GM18909 (cell line): ENCODE measurements around the gene SLC6A18.

ENCODE experiments used
- ATAC-seq: cut with Tn5 transposase; IDR thresholded peaks from one replicate; pipeline ENCODE4 v1.9.1; 2021; ENCODE audit warnings: mild to moderate bottlenecking; ENCODE audit not compliant: unreplicated experiment, poor library complexity

The SLC6A18 gene

DNA sequence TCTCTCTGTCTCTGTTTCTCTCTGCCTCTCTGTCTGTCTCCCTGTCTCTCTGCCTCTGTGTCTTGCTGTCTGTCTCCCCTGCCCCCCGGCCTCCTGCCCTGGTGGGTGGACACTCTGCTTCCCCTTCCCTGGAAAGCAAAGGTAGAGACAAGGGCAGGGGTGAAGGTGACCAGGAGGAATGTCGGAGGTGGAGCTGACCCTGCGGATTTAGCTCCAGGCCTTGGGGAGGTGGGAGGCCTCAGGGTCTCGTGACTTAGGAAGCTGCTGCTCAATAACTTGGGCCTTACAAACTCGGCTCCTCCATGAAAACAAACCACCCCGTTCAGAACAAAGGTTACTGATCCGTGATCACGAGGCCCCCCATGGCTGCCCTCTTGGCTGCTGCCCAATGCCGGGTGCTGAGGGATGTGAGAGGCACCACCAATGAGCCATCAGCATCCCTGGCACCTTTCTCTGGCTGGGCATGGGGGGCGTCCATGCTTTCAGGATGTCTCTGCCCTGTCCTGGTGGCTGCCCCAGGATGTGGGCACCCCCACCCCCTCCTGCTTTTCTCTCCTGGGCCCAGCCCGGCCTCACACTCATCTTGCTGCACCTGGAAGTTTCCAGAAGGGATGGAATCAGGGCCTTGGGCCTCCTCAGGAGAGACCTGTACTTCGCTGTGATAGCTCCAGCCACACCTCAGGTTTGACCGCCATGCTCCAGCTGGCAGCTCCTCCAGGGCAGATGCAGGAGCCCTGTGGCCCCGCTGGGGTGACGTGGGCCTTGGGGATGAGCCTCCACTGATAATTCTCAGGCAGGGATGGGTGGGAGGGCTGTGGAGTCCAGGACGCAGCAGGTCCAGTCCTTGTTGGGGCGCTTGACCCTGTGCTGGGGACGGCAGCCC, 38.6 kb upstream of the SLC6A18 start:
- no peak for ATAC-seq

DNA sequence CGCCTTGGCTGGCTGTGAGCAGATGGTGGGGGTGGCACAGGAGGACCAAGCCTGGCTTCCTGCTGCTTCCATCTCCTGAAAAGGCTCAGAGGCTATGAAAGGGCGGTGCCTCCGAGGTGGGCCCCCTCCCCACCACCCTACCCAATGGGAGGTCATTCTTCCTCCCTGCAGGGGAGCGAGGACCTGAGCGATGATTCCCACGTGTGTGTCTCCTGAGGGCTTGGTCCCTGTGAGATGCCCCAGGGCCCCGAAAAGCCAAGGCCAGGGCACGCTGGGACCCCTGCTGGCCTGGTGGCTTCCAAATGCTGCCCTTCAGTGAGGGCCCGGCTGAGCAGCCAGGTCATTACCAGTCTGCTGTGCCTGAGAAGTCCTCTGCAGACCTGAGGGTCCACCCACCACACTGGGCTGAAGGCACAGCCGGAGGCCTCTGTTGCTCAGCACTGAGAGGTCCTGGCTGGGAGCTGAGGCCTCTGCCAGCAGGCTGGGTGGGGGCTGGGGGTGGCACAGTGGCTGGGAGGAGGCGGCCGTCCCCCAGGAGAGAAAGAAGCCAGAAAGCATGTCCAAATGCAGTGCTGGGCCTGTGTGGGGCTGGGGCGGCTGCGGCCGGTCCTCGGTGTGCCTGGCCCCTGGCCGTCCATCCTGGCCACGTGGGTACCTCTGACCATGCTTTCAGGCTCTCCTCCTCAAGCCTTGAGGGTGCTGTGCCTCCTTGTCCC, 37.8 kb upstream of the SLC6A18 start:
- ATAC-seq: no peak

DNA sequence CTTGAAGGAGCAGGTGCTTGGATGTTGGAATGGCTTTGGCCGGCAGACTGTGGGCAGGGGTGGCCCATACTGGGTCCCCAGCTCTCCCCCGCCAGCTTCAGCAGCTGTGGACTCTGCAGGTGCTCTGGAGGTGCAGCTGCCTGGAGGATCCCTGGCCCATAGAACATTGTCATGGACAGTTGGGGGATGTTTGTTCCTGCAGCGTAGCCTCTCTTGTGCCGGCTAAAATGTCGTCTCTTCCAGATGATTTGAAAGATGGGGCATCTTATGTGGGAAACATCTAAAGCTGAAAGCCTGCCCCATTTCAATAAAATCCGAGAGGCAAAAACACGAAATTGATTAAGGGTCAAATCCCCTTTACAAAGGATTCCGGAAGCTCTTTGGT, 37.2 kb upstream of the SLC6A18 start:
- no peak for ATAC-seq

DNA sequence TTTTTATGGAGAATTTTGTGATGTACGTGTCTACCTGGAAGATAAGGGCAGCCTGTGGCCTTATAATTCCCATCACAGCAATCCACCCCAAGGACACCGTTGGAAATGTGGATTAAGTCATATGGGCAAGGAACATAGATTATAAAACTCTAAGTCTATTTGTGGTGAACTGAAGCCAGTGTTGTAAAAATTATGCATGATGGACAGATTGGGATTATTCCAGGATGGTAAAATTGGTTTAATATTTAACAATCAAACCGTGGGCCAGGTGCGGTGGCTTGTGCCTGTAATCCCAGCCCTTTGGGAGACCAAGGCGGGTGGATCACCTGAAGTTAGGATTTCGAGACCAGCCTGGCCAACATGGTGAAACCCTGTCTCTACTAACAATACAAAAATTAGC, 36.7 kb upstream of the SLC6A18 start:
- ATAC-seq: no peak

DNA sequence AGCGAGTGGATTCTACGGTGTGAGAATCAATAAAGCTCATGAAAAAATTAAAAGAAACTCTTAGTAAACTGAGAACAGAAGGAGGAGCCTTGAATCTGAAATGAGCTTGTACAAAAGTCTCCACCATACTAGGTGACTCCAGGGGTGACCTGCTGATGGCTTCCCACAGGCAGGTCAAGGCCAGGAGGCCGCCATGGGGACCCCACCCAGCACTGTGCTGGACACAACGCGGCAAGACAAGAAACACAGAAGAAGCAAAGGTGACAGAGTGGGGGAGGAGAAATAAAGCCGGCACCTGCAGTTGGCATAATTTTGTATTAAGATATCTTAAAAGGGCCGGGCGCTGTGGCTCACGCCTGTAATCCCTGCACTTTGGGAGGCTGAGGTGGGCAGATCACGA, 35.9 kb upstream of the SLC6A18 start:
- no peak for ATAC-seq

DNA sequence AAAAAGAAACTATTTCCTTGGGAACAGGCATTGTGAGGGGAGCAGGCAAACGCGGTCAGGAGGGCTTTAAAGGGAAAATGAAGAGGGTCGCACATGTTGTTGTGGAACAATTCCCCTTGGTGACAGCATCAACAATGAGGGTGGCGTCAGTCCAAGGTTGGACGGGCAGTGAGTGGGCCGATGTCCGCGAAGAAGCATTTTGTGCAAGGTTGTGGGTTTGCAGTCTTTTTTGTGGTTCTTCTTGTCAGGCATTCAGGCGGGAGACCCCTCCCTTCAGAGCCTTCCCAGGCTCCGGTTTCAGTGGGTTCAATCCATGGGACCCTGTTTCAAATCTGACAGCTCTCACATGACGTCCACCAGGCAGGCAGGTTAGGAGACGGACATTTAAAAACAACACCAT, 34.9 kb upstream of the SLC6A18 start:
- ATAC-seq: no peak

DNA sequence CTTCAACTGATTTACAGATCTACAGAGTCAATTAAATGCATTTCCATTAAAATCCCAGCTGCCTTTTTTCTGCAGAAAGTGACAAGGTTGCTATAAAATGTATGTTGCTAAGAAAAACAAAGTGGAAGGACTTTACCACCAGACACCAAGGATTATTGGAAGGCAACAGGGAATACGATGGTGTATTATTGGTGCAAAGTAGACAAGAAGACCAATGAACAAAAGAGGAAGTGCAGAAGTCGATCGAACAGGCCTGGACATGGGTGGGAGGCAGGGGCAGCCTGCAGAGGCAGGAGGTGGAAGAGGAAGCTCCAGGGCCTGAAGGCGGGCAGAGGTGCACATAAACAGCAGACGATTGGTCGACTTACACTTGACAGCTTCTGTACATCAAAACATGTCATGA, 34.3 kb upstream of the SLC6A18 start:
- no peak for ATAC-seq

DNA sequence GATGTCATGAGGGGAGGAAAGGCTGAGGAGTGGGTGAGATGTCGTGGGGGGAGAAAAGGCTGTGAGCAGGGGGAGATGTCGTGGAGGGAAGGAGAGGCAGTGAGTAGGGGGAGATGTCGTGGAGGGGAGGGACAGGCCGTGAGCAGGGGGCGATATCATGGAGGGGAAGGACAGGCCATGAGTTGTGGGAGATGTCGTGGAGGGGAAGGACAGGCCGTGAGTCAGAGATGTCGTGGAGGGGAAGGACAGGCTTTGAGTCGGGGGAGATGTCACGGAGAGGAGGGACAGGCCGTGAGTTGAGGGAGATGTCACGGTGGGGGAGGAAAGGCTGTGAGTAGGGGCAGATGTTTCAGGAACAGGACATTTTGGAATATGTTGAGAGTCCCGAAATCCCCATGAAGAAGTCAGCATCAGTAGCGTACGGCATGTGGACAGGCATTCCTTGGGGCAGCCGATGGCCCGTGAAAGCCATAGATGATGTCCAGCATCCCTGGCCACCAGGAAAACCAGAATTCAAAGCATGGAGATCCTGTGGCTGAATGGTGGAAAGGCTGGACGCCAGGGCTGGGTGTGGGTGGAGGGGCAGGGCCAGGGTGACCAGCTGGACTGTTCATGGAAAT, 32.1 kb upstream of the SLC6A18 start:
- no peak for ATAC-seq

DNA sequence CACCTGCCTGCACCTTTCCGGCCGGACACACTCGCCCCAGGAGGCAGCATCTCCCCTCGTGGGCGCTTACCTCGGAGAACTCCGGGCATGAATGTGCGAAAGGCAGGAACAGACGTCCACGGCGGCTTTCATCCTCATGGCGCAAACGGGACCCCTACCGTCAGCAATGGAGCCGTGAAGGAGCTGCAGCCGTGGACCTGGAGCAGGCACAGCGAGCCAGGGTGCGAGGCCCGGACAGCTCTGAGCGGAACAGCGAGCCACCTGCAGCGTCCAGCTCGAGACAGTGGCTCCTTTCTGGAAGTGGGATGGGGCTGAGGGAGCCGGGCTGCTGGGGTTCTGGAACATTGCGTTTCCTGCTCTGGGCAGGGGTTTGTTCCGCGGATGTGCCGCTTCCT, 31.6 kb upstream of the SLC6A18 start:
- no peak for ATAC-seq

DNA sequence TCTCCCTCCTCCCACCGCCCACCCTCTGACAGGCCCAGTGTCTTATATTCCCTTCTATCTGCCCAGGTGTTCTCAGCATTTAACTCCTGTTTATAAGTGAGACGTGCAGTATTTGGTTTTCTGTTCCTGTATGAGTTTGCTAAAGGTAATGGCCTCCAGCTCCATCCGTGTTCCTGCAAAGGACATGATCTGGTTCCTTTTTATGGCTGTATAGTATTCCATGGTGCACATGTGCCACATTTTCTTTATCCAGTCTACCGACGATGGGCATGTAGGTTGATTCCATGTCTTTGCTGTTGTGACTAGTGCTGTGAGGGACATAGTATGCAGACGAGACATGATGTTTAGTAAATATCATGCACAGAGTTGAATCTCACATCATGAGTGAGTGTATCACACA, 30.8 kb upstream of the SLC6A18 start:
- no peak for ATAC-seq

DNA sequence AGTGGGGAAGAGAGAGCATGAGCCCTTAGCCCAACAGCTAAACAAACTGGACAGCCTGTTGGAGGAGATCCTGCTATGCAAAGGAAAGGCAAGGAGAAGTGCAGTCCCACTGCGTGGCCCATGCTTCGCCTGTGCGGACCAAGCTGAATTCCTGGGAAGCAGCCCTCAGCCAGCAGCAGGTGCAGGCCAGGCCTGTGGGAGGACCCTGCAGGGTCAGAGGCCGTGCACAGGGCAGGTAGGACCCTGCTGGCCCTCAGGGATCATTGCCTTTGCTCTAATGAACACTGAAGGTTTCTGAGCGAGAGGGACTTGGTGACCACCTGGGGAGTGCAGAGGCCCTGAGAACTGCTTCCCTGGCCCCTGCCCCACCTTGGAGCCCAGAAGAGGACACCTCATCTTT, 29.7 kb upstream of the SLC6A18 start:
- ATAC-seq: no peak

DNA sequence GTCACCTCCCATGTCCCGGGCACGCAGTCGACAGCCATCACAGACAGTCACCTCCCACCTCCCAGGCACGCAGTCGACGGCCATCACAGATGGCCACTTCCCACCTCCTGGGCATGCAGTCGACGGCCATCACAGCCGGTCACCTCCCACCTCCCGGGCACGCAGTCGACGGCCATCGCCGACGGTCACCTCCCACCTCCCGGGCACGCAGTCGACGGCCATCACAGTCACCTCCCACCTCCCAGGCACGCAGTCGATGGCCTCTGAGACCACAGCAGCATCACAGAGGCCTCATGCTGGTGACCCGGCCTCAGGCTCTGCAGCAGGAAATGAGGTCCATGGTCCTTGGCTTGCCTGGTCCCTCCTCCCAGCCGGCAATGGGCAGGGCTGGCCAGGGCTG, 29.3 kb upstream of the SLC6A18 start:
- ATAC-seq: no peak

DNA sequence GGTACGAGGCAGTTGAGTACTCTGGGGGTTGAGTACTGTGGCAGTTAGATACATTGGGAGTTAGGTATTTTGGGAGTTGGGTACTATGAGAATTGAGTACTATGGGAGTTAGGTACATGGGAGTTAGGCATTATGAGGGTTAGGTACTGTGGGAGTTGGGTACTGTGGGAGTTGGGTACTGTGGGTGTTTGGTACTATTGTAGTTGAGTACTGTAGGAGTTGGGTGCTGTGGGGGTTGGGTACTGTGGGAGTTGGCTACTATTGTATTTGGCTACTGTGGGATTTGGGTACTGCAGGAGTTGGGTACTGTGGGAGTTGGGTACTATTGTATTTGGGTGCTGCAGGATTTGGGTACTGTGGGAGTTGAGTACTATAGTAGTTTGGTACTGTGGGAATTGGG, 28.6 kb upstream of the SLC6A18 start:
- no peak for ATAC-seq

DNA sequence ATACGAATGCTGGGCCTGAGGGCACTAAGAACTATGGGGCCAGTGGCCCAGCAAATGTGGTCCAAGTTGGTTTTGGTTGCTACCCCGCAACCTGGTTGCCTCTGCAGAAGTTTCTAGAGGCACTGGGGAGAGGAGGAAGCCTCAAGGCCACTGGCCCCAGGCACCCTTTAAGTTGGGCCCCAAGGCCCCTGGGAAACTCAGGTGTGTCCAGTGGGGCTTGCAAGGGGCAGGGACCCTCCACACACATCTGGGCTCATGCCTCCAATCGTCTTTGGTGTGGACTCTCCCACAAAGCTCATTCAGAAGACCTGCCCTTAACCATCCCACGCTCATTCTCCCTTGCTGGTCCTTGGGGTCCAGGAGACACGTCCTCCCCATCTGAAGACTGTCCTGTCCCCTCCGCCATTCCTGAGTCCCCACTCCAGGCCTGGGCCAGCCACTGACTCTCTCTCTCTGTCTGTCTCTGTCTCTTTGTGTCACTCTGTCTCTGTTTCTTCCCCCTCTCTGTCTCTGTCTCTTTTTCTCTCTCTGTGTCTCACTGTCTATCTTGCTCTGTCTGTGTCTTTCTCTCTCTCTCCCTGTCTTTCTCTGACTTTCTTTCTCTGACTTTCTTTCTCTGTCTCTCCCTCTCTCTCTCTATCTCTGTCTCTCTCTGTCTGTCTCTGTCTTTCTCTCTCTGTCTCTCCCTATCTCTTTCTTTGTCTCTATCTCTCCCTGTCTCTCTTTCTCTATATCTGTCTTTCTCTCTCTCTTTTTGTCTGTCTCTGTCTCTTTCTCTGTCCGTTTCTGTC, 27.1 kb upstream of the SLC6A18 start:
- no peak for ATAC-seq

DNA sequence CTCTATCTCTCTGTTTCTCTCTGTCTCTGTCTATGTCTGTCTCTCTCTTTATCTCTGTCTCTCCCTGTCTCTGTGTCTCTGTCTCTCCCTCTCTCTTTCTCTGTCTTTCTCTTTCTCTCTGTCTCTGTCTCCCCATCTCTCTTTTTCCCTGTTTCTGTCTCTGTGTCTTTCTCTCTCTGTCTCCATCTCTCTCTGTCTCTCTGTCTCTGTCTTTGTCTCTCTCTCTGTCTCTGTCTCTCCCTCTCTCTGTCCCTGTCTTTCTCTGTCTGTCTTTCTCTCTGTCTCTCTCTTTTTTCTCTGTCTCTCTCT, 25.9 kb upstream of the SLC6A18 start:
- ATAC-seq: no peak

DNA sequence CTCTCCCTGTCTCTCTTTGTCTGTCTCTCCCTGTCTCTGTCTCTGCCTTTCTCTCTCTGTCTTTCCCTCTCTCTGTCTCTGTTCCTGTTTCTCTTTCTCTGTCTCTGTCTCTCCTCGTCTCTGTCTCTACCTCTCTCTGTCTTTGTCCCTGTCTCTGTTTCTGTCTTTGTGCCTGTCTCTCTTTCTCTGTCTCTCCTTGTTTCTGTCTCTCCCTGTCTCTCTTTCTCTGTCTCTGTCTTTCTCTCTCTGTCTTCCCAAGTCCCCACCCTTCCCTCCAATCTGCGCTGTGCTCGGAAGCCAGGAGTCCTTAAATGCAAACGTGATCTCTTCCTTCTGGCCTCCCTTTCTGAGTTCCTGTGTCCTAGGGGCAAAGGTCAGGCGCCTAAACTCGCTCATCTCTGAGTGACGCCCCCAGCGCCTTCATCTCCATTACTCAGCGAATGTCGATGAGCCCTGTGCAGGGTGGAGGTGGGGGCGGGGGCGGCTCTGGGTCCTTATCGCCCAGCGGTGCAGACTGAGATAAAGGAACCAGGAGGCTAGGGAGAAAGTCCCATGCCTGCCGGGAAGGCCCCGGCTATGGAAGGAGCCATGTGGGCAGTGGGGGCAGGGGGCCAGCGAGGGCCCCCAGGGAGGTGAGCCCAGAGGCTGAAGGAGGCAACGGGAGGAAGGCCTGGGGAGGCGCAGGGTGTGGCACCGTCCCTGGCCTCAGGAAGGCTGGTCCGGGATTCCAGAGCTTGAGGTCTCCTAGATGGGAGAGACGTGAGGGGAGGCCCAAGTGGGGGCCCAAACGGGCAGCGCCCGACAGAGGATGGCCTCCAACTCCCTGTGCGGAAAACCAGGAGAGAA, 25.3 kb upstream of the SLC6A18 start:
- no peak for ATAC-seq

DNA sequence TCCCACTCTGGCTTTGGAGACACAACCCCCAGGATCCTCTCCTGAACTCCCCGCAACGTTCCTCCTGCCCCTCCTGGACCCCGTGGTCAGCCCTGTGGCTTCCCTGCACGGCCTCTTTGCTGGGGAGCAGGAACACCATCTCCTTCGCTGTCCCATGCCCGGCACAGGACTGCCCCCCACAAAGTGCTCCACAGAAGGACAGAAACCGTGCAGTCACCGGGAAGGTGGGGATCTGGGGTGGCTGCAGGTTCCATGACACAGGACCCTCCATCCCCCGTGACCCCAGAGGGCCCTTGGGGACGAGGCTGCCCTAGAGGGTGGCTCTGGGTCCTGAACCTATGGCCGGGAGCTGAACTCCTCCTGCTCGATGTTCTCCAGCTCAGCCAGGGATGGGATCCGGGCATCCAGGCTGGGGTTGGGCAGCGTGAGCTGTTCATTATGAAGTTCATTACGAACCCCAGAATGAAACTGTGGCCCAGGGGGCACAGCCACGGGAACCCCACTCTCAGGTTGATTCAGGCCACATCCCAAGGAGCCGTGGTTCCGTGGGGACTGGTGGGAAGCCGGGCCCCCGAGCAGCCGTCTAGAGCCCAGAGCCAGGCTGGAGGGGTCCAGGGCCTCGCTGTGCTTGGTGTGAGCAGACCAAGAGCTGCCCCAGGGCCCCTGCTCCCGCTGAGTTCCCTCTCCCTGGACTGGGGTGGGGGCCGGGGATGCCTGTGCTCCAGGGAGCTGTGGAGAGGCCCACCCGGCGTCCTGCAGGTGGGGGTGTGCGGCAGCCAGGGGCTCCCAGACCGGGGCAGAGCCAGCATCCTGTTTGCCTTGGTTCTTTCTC, 24.5 kb upstream of the SLC6A18 start:
- no peak for ATAC-seq

DNA sequence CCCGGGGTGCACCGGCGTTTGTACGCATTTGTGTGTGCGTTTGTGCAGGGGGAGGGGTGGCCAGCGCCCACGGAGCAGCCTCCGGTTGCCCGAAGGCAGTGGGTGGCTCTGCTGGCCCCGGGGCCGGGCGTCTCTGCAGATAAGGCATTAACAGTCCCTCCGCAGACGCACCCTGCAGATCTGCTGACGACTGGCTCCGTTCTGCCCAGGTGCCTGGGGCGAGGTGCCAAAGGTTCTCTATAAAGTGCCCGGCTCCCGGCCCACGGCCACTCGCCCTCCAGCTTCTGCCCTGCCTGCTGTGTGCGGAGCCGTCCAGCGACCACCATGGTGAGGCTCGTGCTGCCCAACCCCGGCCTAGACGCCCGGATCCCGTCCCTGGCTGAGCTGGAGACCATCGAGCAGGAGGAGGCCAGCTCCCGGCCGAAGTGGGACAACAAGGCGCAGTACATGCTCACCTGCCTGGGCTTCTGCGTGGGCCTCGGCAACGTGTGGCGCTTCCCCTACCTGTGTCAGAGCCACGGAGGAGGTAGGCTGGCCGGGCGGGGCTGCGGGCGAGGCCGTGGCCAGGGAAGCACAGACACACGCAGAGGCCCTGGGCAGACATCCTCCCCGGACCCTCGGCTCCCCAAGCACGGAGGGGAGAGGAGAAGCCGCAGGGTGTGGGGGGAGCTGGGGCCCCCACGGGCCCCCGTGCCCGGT, 23.7 kb upstream of the SLC6A18 start, which contains the start of gene SLC6A19:
TSS of gene SLC6A19 (plus strand) at position 269 of the 699 bp plus-strand sequence. CDS start at position 325, 56 bp downstream.
- no peak for ATAC-seq
